ENCODE results near the gene FRMPD4. TPM values are rescaled to one million over a fixed set of nuclear protein-coding genes. Genes with fewer than 3 reads are reported as not detected.

Gene FRMPD4
- total and polyA plus RNA-seq, 10 of the 15 experiments (the other 5 are each of a cell fraction or from before 2014, with no cell fraction given) = not detected

GRCh38 chrX:12234534-12235329 is 96.5 kb downstream of the FRMPD4 start:
- Histone ChIP-seq H2AFZ (ENCODE audit: control insufficient read depth, low read depth, low read length) (no peak overlapping the region), H3K9me3 (replicated peaks; ENCODE audit: control insufficient read depth, insufficient read depth, low read length) (no peaks in the 10 kb centered on the region), H3K36me3 (ENCODE audit: control insufficient read depth in 2 of 2, insufficient read depth in 2 of 2, low read length in 1 of 2) (no peaks in the 10 kb centered on the region), H3K9ac (ENCODE audit: control insufficient read depth, insufficient read depth, low read length) (no peak overlapping the region), H4K20me1 (ENCODE audit: control insufficient read depth, insufficient read depth) (no peaks in the 10 kb centered on the region), H3K4me2 (ENCODE audit: control insufficient read depth, insufficient read depth) (no peak overlapping the region), H3K4me1 (ENCODE audit: control insufficient read depth, insufficient read depth, low read length) (no peaks in the 10 kb centered on the region), H3K27me3 (replicated peaks in 1 of 2; ENCODE audit: control insufficient read depth in 2 of 2, insufficient read depth in 2 of 2, low read length in 1 of 2) (no peaks in the 10 kb centered on the region), H3K4me3 (no peak overlapping the region), H3K27ac (ENCODE audit: control insufficient read depth, insufficient read depth) (no peak overlapping the region), H3K79me2 (ENCODE audit: control insufficient read depth, insufficient read depth, low read length) (no peaks in the 10 kb centered on the region)
- SMC1A ChIA-PET (ENCODE audit: uncharacterized antibody, unreplicated experiment) = no interaction called here
- DNase-seq (ENCODE audit: low read depth, low spot score) = no peak
- 45% methylated on average over 5 of the region's 5 CpGs for WGBS (ENCODE audit: insufficient coverage, insufficient replicate concordance, low lambda C conversion rate, missing lambda C conversion rate)
- POLR2A ChIA-PET = interaction anchor here (0.5 kb wide), 1 partner anchor 9 kb away, joined by 3 read pairs; no protein-coding TSS in a partner anchor
- RAD21 ChIA-PET (ENCODE audit: unreplicated experiment) = no interaction called here
- TF ChIP-seq ZNF274 (IDR thresholded peaks at IDR 0.05; ENCODE audit: insufficient read depth, insufficient read length) (no peak), PAX8 (IDR thresholded peaks at IDR 0.05) (no peak), MTA2 (IDR thresholded peaks at IDR 0.05; ENCODE audit: low read depth) (no peak), SMARCA5 (IDR thresholded peaks at IDR 0.05) (no peak), NKRF (conservative IDR thresholded peaks at IDR 0.05) (no peak), HSF1 (IDR thresholded peaks at IDR 0.05; ENCODE audit: low read depth, low read length) (no peak), ETV6 (conservative IDR thresholded peaks at IDR 0.05 in 1 of 2, IDR thresholded peaks at IDR 0.05 in 1 of 2; ENCODE audit: borderline replicate concordance in 1 of 2, low read depth in 1 of 2) (no peak), ZNF24 (IDR thresholded peaks at IDR 0.05) (no peak), IKZF1 (conservative IDR thresholded peaks at IDR 0.05) (no peak), CHD1 (IDR thresholded peaks at IDR 0.05; ENCODE audit: low read depth, low read length) (no peak), ESRRA (IDR thresholded peaks at IDR 0.05; ENCODE audit: low read length) (no peak), ZBED1 (IDR thresholded peaks at IDR 0.05; ENCODE audit: borderline replicate concordance) (no peak), BACH1 (IDR thresholded peaks at IDR 0.05; ENCODE audit: borderline replicate concordance) (no peak), RCOR1 (conservative IDR thresholded peaks at IDR 0.05; ENCODE audit: low read depth, low read length) (no peak)
- TF ChIP-seq, protein P1, sequence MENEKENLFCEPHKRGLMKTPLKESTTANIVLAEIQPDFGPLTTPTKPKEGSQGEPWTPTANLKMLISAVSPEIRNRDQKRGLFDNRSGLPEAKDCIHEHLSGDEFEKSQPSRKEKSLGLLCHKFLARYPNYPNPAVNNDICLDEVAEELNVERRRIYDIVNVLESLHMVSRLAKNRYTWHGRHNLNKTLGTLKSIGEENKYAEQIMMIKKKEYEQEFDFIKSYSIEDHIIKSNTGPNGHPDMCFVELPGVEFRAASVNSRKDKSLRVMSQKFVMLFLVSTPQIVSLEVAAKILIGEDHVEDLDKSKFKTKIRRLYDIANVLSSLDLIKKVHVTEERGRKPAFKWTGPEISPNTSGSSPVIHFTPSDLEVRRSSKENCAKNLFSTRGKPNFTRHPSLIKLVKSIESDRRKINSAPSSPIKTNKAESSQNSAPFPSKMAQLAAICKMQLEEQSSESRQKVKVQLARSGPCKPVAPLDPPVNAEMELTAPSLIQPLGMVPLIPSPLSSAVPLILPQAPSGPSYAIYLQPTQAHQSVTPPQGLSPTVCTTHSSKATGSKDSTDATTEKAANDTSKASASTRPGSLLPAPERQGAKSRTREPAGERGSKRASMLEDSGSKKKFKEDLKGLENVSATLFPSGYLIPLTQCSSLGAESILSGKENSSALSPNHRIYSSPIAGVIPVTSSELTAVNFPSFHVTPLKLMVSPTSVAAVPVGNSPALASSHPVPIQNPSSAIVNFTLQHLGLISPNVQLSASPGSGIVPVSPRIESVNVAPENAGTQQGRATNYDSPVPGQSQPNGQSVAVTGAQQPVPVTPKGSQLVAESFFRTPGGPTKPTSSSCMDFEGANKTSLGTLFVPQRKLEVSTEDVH (IDR thresholded peaks at IDR 0.05; ENCODE audit: low read depth, partially characterized antibody) = no peak
- no peak for FAIRE-seq
- no TSS peak for BruUV-seq (replicated peaks)
- CTCF ChIA-PET = no interaction called here
- intact Hi-C loops (cut with micrococcal nuclease; ENCODE audit: unreplicated experiment) (no loop called here), in situ Hi-C loops (cut with MboI) (no loop called here)
- ATAC-seq = no peak

All from GM12878 (cell line).